Mammary epithelial cell (primary cell): ENCODE results near the gene C1orf53.
"Not testable (repeated sequence)": the region's sequence is repeated elsewhere in the genome, so short reads cannot be mapped to it uniquely, and the experiment has no call there.

Experiments
- CTCF ChIP-seq, 2 donors: IDR thresholded peaks in 1 of 2; conservative IDR thresholded peaks in 1 of 2; 2 replicates each; pipeline ENCODE4 v1.5.1; 2011 to 2012; ENCODE audit warnings: inconsistent platforms in 2 of 2, low read length in 2 of 2, mild to moderate bottlenecking in 2 of 2, control low read depth in 1 of 2, low read depth in 1 of 2; ENCODE audit not compliant: insufficient read depth in 1 of 2; ENCODE audit errors: extremely low read depth in 1 of 2
- EZH2 ChIP-seq: IDR thresholded peaks from 2 replicates; pipeline ENCODE4 v1.6.1; 2012; ENCODE audit warnings: low read length, inconsistent platforms, borderline replicate concordance

GRCh38 chr1:197953472-197953871 lies 51.0 kb downstream of the C1orf53 start:
- not testable (repeated sequence) for TF ChIP-seq CTCF (conservative IDR thresholded peaks at IDR 0.05 in 1 of 2, IDR thresholded peaks at IDR 0.05 in 1 of 2; ENCODE audit: extremely low read depth in 1 of 2, insufficient read depth in 1 of 2, low read depth in 1 of 2, low read length in 2 of 2); EZH2
